Astrocyte (in vitro differentiated cells and primary cell): ENCODE results near the gene RNF125. TPM values are rescaled to one million over a fixed set of nuclear protein-coding genes. Genes with fewer than 3 reads are reported as not detected.

Experiments used
- DNase-seq: peaks from one replicate; pipeline ENCODE4 v3.0.0-alpha.2; 2010; ENCODE audit warnings: low read depth
- FAIRE-seq: peaks from 2 replicates; lab custom pipeline; 2011; peaks lifted over from hg19 to GRCh38; lab: Jason Lieb, UNC
- H2AFZ ChIP-seq: 2 replicates; pipeline ENCODE4 v1.6.0; 2012; ENCODE audit warnings: low read depth, low read length, inconsistent platforms
- H3K27ac ChIP-seq: 2 replicates; pipeline ENCODE4 v1.5.1; 2011; ENCODE audit warnings: low read depth, low read length, inconsistent platforms
- H3K27me3 ChIP-seq: 2 replicates; pipeline ENCODE4 v1.6.0; 2011; ENCODE audit warnings: low read length, inconsistent platforms; ENCODE audit not compliant: insufficient read depth
- H3K36me3 ChIP-seq: 2 replicates; pipeline ENCODE4 v1.5.1; 2011; ENCODE audit warnings: low read length, inconsistent platforms; ENCODE audit not compliant: insufficient read depth
- H3K4me1 ChIP-seq: 2 replicates; pipeline ENCODE4 v1.5.1; 2011; ENCODE audit warnings: low read length, inconsistent platforms; ENCODE audit not compliant: insufficient read depth
- H3K4me2 ChIP-seq: 2 replicates; pipeline ENCODE4 v1.6.0; 2012; ENCODE audit warnings: low read length, inconsistent platforms
- H3K4me3 ChIP-seq: 2 replicates; pipeline ENCODE4 v1.5.1; 2011; ENCODE audit warnings: low read depth, mild to moderate bottlenecking, low read length, inconsistent platforms; ENCODE audit not compliant: insufficient read depth
- H3K79me2 ChIP-seq: 2 replicates; pipeline ENCODE4 v1.6.0; 2012; ENCODE audit warnings: mild to moderate bottlenecking, low read length, inconsistent platforms; ENCODE audit not compliant: insufficient read depth
- H3K9ac ChIP-seq: 2 replicates; pipeline ENCODE4 v1.6.0; 2012; ENCODE audit warnings: mild to moderate bottlenecking, low read length, inconsistent platforms
- H3K9me3 ChIP-seq: 2 replicates; pipeline ENCODE4 v1.5.1; 2012; ENCODE audit warnings: low read depth, mild to moderate bottlenecking, low read length, inconsistent platforms; ENCODE audit not compliant: insufficient read depth
- H4K20me1 ChIP-seq: 2 replicates; pipeline ENCODE4 v1.6.0; 2012; ENCODE audit warnings: low read length, inconsistent platforms; ENCODE audit not compliant: insufficient read depth
- H3K27ac Mint-ChIP-seq: one replicate; pipeline ENCODE4 v1.8.0; 2021; ENCODE audit warnings: mild to moderate bottlenecking, mixed read lengths; ENCODE audit not compliant: unreplicated experiment
- H3K27me3 Mint-ChIP-seq: one replicate; pipeline ENCODE4 v1.8.0; 2021; ENCODE audit warnings: low read depth, mixed read lengths; ENCODE audit not compliant: unreplicated experiment
- H3K36me3 Mint-ChIP-seq: one replicate; pipeline ENCODE4 v1.8.0; 2021; ENCODE audit warnings: low read depth, mixed read lengths; ENCODE audit not compliant: unreplicated experiment
- H3K4me1 Mint-ChIP-seq: one replicate; pipeline ENCODE4 v1.8.0; 2021; ENCODE audit warnings: low read depth, mixed read lengths; ENCODE audit not compliant: unreplicated experiment
- H3K4me3 Mint-ChIP-seq: one replicate; pipeline ENCODE4 v1.8.0; 2021; ENCODE audit warnings: mild to moderate bottlenecking, moderate library complexity, mixed read lengths; ENCODE audit not compliant: unreplicated experiment
- H3K9me3 Mint-ChIP-seq: one replicate; pipeline ENCODE4 v1.8.0; 2021; ENCODE audit warnings: mild to moderate bottlenecking, mixed read lengths; ENCODE audit not compliant: unreplicated experiment
- EZH2 ChIP-seq: IDR thresholded peaks from 2 replicates; pipeline ENCODE4 v1.6.1; 2012; ENCODE audit warnings: mild to moderate bottlenecking, low read length, inconsistent platforms; ENCODE audit not compliant: insufficient read depth
- total RNA-seq: library from RNA; stranded (reverse); gene quantifications from 2 replicates; pipeline ENCODE4 v1.2.1, GENCODE V29; 2021
- TF ChIP-seq, protein P1 (sequence below): IDR thresholded peaks from 2 replicates; pipeline ENCODE4 v1.5.1; 2011; ENCODE audit warnings: low read depth, mild to moderate bottlenecking, inconsistent platforms, low read length, moderate library complexity; ENCODE audit not compliant: insufficient read depth

Gene RNF125
- total RNA-seq, 1 donor from 2014 or later: 1.9 TPM

- H4K20me1 ChIP-seq: no peaks in the 10 kb centered on the region
- H3K9me3 ChIP-seq: peaks cover 7% of the 10 kb centered on the region
- H3K9ac ChIP-seq: no peak overlapping the region
- H3K4me2 ChIP-seq: no peak overlapping the region
- H3K27me3 ChIP-seq: no peaks in the 10 kb centered on the region
- no peaks in the 10 kb centered on the region for H3K4me1 ChIP-seq
- no peak for FAIRE-seq
- no peak for DNase-seq
- Mint-ChIP-seq H3K27ac (no peak overlapping the region), H3K27me3 (no peaks in the 10 kb centered on the region), H3K9me3 (peaks cover 13% of the 10 kb centered on the region), H3K4me3 (no peak overlapping the region), H3K36me3 (peaks cover 4% of the 10 kb centered on the region), H3K4me1 (no peaks in the 10 kb centered on the region)
- H3K27ac ChIP-seq: no peak overlapping the region
- TF ChIP-seq EZH2: no peak
- TF ChIP-seq, protein P1, sequence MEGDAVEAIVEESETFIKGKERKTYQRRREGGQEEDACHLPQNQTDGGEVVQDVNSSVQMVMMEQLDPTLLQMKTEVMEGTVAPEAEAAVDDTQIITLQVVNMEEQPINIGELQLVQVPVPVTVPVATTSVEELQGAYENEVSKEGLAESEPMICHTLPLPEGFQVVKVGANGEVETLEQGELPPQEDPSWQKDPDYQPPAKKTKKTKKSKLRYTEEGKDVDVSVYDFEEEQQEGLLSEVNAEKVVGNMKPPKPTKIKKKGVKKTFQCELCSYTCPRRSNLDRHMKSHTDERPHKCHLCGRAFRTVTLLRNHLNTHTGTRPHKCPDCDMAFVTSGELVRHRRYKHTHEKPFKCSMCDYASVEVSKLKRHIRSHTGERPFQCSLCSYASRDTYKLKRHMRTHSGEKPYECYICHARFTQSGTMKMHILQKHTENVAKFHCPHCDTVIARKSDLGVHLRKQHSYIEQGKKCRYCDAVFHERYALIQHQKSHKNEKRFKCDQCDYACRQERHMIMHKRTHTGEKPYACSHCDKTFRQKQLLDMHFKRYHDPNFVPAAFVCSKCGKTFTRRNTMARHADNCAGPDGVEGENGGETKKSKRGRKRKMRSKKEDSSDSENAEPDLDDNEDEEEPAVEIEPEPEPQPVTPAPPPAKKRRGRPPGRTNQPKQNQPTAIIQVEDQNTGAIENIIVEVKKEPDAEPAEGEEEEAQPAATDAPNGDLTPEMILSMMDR: no peak
- H3K36me3 ChIP-seq: no peaks in the 10 kb centered on the region
- no peak overlapping the region for H2AFZ ChIP-seq
- H3K4me3 ChIP-seq: no peak overlapping the region
- H3K79me2 ChIP-seq: no peaks in the 10 kb centered on the region
These were observed 35.6 kb upstream of the RNF125 start for GRCh38 chr18:31983020-31983419.

DNA sequence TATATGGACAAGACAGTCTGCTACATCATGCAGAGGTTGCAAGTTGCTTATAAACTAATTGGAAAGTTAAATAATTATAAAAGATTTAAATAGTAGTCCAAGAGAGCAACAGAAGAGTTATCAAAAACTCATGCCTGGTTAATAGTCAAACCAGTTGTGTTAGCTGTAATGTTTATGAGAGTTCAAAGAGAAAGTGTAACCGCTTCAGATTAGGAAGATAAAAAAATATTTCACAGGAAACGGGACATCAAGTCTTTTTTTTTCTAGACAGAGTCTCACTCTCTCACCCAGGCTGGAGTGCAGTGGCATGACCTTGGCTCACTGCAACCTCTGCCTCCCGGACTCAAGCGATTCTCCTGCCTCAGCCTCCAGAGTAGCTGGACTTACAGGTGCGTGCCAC, 34.6 kb upstream of the RNF125 start:
- H3K9me3 ChIP-seq: peaks cover 1% of the 10 kb centered on the region
- DNase-seq: no peak
- no peaks in the 10 kb centered on the region for H3K4me1 ChIP-seq
- Mint-ChIP-seq H3K36me3 (no peaks in the 10 kb centered on the region), H3K9me3 (peaks cover 5% of the 10 kb centered on the region), H3K27ac (no peak overlapping the region), H3K4me3 (no peak overlapping the region), H3K4me1 (no peaks in the 10 kb centered on the region), H3K27me3 (no peaks in the 10 kb centered on the region)
- no peak for FAIRE-seq
- no peaks in the 10 kb centered on the region for H3K36me3 ChIP-seq
- TF ChIP-seq EZH2: no peak
- TF ChIP-seq, protein P1: no peak
- H3K4me3 ChIP-seq: no peak overlapping the region
- H3K4me2 ChIP-seq: no peak overlapping the region
- no peak overlapping the region for H3K27ac ChIP-seq
- H3K9ac ChIP-seq: no peak overlapping the region
- no peaks in the 10 kb centered on the region for H3K27me3 ChIP-seq
- H3K79me2 ChIP-seq: no peaks in the 10 kb centered on the region
- no peaks in the 10 kb centered on the region for H4K20me1 ChIP-seq
- H2AFZ ChIP-seq: no peak overlapping the region

DNA sequence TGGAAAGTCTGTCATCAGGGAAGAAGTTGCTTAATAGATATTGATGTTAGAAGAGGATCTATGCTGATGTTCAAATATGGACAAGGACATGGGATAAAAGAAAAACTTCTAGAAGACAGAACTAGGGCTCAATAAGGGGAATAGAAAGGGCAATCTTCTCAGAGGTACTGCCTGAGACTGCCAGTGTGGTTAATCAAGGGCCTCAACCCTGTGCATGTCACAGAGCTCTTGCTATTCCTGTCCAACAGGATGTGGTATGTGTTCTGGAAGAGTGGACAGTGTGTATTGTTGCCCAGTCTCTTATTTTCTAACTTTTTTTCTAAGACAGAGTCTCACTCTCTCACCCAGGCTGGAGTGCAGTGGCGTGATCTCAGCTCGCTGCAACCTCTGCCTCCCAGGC, 27.8 kb upstream of the RNF125 start:
- Mint-ChIP-seq H3K9me3 (no peaks in the 10 kb centered on the region), H3K27ac (no peak overlapping the region), H3K27me3 (no peaks in the 10 kb centered on the region), H3K36me3 (no peaks in the 10 kb centered on the region), H3K4me3 (no peak overlapping the region), H3K4me1 (peaks cover 8% of the 10 kb centered on the region)
- H4K20me1 ChIP-seq: no peaks in the 10 kb centered on the region
- no peaks in the 10 kb centered on the region for H3K27me3 ChIP-seq
- no peaks in the 10 kb centered on the region for H3K4me1 ChIP-seq
- no peak overlapping the region for H3K4me2 ChIP-seq
- H3K36me3 ChIP-seq: no peaks in the 10 kb centered on the region
- H3K79me2 ChIP-seq: no peaks in the 10 kb centered on the region
- H2AFZ ChIP-seq: no peak overlapping the region
- H3K9me3 ChIP-seq: no peaks in the 10 kb centered on the region
- FAIRE-seq (no peak), DNase-seq (no peak)
- H3K4me3 ChIP-seq: no peak overlapping the region
- no peak overlapping the region for H3K27ac ChIP-seq
- TF ChIP-seq, protein P1: no peak
- no peak for TF ChIP-seq EZH2
- no peak overlapping the region for H3K9ac ChIP-seq
